PFSK-1 (cell line): ENCODE results near the gene ARHGAP15.

ENCODE experiments used
- POLR2AphosphoS5 ChIP-seq: IDR thresholded peaks from 2 replicates; pipeline ENCODE4 v1.6.1; 2012; ENCODE audit warnings: low read depth, mild to moderate bottlenecking, control low read depth, low read length, moderate library complexity
- TAF1 ChIP-seq: IDR thresholded peaks from 2 replicates; pipeline ENCODE4 v1.6.1; 2012; ENCODE audit warnings: low read length, control low read depth, borderline replicate concordance; ENCODE audit not compliant: insufficient read depth
- TF ChIP-seq, protein P1 (sequence below), 2 experiments: IDR thresholded peaks; 2 replicates each; pipeline versions ENCODE4 v1.6.1 to v1.8.0; 2011 to 2012; ENCODE audit warnings: low read depth in 2 of 2, low read length in 2 of 2, control low read depth in 1 of 2, inconsistent platforms in 1 of 2, mild to moderate bottlenecking in 1 of 2, moderate library complexity in 1 of 2; ENCODE audit not compliant: insufficient read depth in 1 of 2

GRCh38 chr2:143229952-143230351, 100.7 kb downstream of the ARHGAP15 start:
- no peak for TF ChIP-seq POLR2AphosphoS5
- TF ChIP-seq, protein P1, sequence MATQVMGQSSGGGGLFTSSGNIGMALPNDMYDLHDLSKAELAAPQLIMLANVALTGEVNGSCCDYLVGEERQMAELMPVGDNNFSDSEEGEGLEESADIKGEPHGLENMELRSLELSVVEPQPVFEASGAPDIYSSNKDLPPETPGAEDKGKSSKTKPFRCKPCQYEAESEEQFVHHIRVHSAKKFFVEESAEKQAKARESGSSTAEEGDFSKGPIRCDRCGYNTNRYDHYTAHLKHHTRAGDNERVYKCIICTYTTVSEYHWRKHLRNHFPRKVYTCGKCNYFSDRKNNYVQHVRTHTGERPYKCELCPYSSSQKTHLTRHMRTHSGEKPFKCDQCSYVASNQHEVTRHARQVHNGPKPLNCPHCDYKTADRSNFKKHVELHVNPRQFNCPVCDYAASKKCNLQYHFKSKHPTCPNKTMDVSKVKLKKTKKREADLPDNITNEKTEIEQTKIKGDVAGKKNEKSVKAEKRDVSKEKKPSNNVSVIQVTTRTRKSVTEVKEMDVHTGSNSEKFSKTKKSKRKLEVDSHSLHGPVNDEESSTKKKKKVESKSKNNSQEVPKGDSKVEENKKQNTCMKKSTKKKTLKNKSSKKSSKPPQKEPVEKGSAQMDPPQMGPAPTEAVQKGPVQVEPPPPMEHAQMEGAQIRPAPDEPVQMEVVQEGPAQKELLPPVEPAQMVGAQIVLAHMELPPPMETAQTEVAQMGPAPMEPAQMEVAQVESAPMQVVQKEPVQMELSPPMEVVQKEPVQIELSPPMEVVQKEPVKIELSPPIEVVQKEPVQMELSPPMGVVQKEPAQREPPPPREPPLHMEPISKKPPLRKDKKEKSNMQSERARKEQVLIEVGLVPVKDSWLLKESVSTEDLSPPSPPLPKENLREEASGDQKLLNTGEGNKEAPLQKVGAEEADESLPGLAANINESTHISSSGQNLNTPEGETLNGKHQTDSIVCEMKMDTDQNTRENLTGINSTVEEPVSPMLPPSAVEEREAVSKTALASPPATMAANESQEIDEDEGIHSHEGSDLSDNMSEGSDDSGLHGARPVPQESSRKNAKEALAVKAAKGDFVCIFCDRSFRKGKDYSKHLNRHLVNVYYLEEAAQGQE (IDR thresholded peaks at IDR 0.05; ENCODE audit: insufficient read depth in 1 of 2, low read depth in 2 of 2, low read length in 2 of 2): no peak
- no peak for TF ChIP-seq TAF1
